Suprapubic skin (tissue), 4 donors: ENCODE data around the gene MTCL1. TPM values are rescaled to one million over a fixed set of nuclear protein-coding genes. Genes with fewer than 3 reads are reported as not detected.
A peak's percentile ranks its signal among the peaks of the same experiment; 100 is the strongest.

Experiments
- DNase-seq, 2 donors: peaks; one replicate each; pipeline ENCODE4 v3.0.0-alpha.2; 2019; ENCODE audit warnings: low spot score in 2 of 2
- H3K27ac ChIP-seq: fragments of 200-600 bp; sonication (generic); one replicate; pipeline ENCODE4 v1.5.1; 2019
- H3K27me3 ChIP-seq: fragments of 200-600 bp; sonication (generic); one replicate; pipeline ENCODE4 v1.5.1; 2019
- H3K36me3 ChIP-seq: fragments of 200-600 bp; sonication (generic); one replicate; pipeline ENCODE4 v1.5.1; 2019
- H3K4me1 ChIP-seq: fragments of 200-600 bp; sonication (generic); one replicate; pipeline ENCODE4 v1.5.1; 2019
- H3K4me3 ChIP-seq: fragments of 200-600 bp; sonication (generic); one replicate; pipeline ENCODE4 v1.5.1; 2019; ENCODE audit warnings: mild to moderate bottlenecking
- H3K9me3 ChIP-seq: fragments of 200-600 bp; sonication (generic); one replicate; pipeline ENCODE4 v1.5.1; 2019
- EP300 ChIP-seq: sonication (generic); formaldehyde crosslinking; IDR thresholded peaks from one replicate; pipeline ENCODE4 v1.6.1; 2017; ENCODE audit warnings: antibody characterized with exemption
- POLR2A ChIP-seq, 2 donors: fragments of 450-650 bp; IDR thresholded peaks; one replicate each; pipeline ENCODE4 v1.6.1; 2017; ENCODE audit warnings: antibody characterized with exemption in 2 of 2, mild to moderate bottlenecking in 2 of 2, moderate library complexity in 2 of 2
- POLR2AphosphoS5 ChIP-seq, 3 donors: sonication (generic); formaldehyde crosslinking; IDR thresholded peaks; one replicate each; pipeline ENCODE4 v1.6.1; 2017; ENCODE audit warnings: antibody characterized with exemption in 3 of 3
- WGBS: methylation state at CpG from one replicate; pipeline ENCODE4 v1.1.5; 2018; 5-methylcytosine and 5-hydroxymethylcytosine counted together
- total RNA-seq, 4 donors: library from RNA; depleted of rRNA; stranded (reverse); fragments of >200 nt; gene quantifications; one replicate each; pipeline ENCODE4 v1.1.0, GENCODE V29; 2016
- TF ChIP-seq, protein P1 (sequence below), 2 donors: fragments of 200-600 bp in 1 of 2; fragments of 450-650 bp in 1 of 2; sonication (generic) in 1 of 2; IDR thresholded peaks; one replicate each; pipeline ENCODE4 v1.5.1; 2016 to 2019; ENCODE audit warnings: antibody characterized with exemption in 2 of 2, mild to moderate bottlenecking in 1 of 2, moderate library complexity in 1 of 2

MTCL1 gene
- total RNA-seq, 4 donors from 2014 or later: 7.0 to 9.4 (median 8.1) TPM

DNA sequence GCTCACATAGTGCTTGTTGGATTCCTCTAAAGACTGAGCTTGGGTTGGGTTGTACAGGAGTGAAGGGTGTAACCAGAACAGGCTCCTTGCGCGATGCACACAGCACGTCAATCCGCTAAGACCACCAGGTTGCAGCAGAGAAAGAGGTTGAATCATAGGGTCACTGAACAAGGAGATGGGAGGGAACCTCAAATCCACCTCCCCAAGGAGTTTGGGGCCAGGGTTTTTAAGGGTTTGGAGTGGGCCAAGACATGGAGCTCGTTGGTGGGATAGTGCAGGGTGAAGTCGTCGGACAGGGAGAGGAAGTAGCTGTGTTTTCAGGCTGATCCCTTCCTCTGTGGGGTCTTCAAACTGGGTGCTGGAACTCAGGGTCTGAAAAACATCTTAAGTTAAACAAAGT lies 20.8 kb upstream of the MTCL1 start:
- Histone ChIP-seq H3K4me1 (peaks cover 20% of the 10 kb centered on the region), H3K4me3 (no peak overlapping the region), H3K27me3 (no peaks in the 10 kb centered on the region), H3K9me3 (no peaks in the 10 kb centered on the region), H3K27ac (no peak overlapping the region), H3K36me3 (no peaks in the 10 kb centered on the region)
- WGBS: 96% methylated on average over 7 of the region's 7 CpGs
- no peak for DNase-seq
- TF ChIP-seq EP300 (no peak), POLR2A (IDR thresholded peaks at IDR 0.05) (no peak), POLR2AphosphoS5 (IDR thresholded peaks at IDR 0.05) (no peak)
- TF ChIP-seq, protein P1, sequence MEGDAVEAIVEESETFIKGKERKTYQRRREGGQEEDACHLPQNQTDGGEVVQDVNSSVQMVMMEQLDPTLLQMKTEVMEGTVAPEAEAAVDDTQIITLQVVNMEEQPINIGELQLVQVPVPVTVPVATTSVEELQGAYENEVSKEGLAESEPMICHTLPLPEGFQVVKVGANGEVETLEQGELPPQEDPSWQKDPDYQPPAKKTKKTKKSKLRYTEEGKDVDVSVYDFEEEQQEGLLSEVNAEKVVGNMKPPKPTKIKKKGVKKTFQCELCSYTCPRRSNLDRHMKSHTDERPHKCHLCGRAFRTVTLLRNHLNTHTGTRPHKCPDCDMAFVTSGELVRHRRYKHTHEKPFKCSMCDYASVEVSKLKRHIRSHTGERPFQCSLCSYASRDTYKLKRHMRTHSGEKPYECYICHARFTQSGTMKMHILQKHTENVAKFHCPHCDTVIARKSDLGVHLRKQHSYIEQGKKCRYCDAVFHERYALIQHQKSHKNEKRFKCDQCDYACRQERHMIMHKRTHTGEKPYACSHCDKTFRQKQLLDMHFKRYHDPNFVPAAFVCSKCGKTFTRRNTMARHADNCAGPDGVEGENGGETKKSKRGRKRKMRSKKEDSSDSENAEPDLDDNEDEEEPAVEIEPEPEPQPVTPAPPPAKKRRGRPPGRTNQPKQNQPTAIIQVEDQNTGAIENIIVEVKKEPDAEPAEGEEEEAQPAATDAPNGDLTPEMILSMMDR (IDR thresholded peaks at IDR 0.05): no peak

DNA sequence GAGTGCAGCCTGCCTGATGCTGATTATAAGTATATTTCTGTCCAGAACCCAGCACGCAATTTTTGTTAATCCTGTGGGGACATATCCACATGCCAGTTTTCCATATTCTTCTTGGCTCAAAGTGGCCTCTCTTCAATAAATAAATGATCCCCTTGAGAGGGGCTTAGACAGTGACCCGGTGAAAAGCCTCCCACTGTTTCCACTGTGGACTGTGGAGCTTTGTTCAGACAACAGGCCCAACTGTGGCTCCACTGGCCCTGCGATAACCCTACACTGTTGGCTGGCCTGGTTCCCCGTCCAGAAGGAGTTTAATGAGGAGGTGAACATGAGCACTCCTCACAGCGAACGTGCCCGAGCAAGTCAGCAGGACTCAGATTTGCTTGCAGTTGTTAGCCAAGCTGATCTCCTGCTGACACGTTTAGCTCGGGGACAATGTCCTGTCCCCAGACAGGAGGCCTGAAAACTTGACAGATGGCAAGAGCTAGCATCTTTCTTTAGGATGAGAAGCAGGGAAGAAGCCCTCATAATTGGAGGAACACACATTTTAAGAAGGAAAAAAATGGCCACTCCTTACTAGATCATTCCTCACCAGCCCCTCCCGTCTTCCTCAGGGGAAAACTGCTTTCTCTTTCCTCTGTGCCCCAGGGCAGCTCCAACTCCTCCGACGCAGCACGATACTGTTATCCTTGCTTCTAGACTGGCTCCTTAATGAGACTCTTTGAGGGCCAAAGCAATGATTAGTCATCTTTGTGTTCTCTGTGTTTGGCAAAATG lies 20.0 kb upstream of the MTCL1 start:
- TF ChIP-seq, protein P1 (IDR thresholded peaks at IDR 0.05): no peak
- TF ChIP-seq EP300 (no peak), POLR2AphosphoS5 (IDR thresholded peaks at IDR 0.05) (no peak), POLR2A (IDR thresholded peaks at IDR 0.05) (no peak)
- Histone ChIP-seq H3K27ac (peak overlapping the region; percentile 56), H3K36me3 (no peaks in the 10 kb centered on the region), H3K27me3 (no peaks in the 10 kb centered on the region), H3K4me1 (peaks cover 20% of the 10 kb centered on the region), H3K9me3 (no peaks in the 10 kb centered on the region), H3K4me3 (peak overlapping the region; percentile 12)
- no peak for DNase-seq
- 25% methylated on average over 13 of the region's 13 CpGs for WGBS

DNA sequence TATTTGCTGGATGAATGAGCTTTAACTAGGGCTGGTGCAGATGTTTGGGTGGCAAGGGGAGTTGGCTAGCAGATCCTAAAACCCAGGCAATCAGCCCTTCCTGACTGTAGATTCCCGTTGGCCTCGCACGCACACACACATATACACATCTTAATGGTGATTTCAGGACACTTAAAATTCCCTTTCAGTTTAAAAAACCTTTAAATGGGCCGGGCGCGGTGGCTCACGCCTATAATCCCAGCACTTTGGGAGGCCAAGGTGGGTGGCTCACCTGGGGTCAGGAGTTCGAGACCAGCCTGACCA lies 19.5 kb upstream of the MTCL1 start:
- H3K4me3 ChIP-seq: peak overlapping the region; percentile 12
- no peaks in the 10 kb centered on the region for H3K27me3 ChIP-seq
- no peaks in the 10 kb centered on the region for H3K9me3 ChIP-seq
- DNase-seq: no peak
- H3K4me1 ChIP-seq: peaks cover 20% of the 10 kb centered on the region
- H3K27ac ChIP-seq: peak overlapping the region; percentile 56
- no peaks in the 10 kb centered on the region for H3K36me3 ChIP-seq
- TF ChIP-seq, protein P1 (IDR thresholded peaks at IDR 0.05): no peak
- TF ChIP-seq POLR2A (IDR thresholded peaks at IDR 0.05) (no peak), POLR2AphosphoS5 (IDR thresholded peaks at IDR 0.05) (no peak), EP300 (no peak)
- WGBS: 40% methylated on average over 8 of the region's 8 CpGs

DNA sequence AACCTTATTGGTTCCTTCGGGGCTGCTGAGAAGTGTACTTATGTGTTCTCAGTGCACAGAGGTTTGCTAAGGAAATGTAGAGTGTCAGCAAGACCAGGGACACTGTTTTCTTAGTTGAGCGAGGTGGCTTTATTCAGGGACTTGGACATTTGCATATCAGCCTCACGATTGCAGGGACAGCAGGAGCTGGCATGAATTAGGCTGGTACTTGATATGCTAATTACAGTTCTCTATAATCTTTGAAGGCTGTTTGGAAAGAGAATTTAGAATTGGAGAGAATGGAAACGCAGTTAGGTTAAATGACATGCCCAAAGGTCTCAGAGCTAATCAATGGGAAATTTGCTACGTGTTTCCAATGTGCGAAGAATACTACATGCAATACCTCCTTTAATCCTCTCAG lies 18.7 kb upstream of the MTCL1 start:
- WGBS: 74% methylated on average over 6 of the region's 6 CpGs
- no peaks in the 10 kb centered on the region for H3K9me3 ChIP-seq
- peaks cover 20% of the 10 kb centered on the region for H3K4me1 ChIP-seq
- H3K4me3 ChIP-seq: no peak overlapping the region
- no peak overlapping the region for H3K27ac ChIP-seq
- no peaks in the 10 kb centered on the region for H3K36me3 ChIP-seq
- TF ChIP-seq POLR2A (IDR thresholded peaks at IDR 0.05) (no peak), POLR2AphosphoS5 (IDR thresholded peaks at IDR 0.05) (no peak), EP300 (no peak)
- TF ChIP-seq, protein P1 (IDR thresholded peaks at IDR 0.05): no peak
- no peaks in the 10 kb centered on the region for H3K27me3 ChIP-seq
- no peak for DNase-seq

DNA sequence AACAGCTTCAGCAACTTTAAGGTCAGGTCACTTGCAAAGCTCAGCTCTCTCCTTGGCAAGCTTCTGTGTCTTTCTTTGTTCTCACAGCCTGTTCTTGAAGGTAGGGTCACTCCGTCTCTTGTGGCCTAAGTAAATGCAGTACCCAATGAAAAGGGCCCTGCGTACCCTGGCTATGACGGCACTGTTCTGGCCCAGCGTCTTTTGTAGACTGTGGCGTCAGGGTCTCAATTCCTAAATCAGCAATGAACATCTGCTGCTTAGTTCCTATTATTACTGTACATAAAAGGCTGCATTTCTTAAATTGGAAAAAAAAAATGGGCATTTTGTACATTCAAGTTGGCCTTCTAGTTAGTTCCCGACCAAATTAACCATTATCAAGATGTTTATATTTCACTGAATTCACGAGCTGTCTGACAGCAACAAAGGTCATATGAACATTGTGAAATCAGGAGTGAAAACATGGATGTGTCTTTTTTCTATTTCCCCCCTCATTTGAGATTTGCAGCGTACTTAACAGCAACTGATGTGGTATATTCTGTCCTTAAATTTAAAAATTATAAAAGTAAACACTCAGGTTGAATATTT lies 17.0 kb upstream of the MTCL1 start:
- H3K27me3 ChIP-seq: no peaks in the 10 kb centered on the region
- H3K9me3 ChIP-seq: no peaks in the 10 kb centered on the region
- TF ChIP-seq POLR2A (IDR thresholded peaks at IDR 0.05): no peak
- TF ChIP-seq, protein P1 (IDR thresholded peaks at IDR 0.05): no peak
- no peak for TF ChIP-seq EP300
- TF ChIP-seq POLR2AphosphoS5 (IDR thresholded peaks at IDR 0.05): no peak
- 90% methylated on average over 8 of the region's 8 CpGs for WGBS
- peaks cover 20% of the 10 kb centered on the region for H3K4me1 ChIP-seq
- H3K36me3 ChIP-seq: no peaks in the 10 kb centered on the region
- no peak for DNase-seq
- no peak overlapping the region for H3K4me3 ChIP-seq
- H3K27ac ChIP-seq: no peak overlapping the region
